Endothelial cell of umbilical vein (primary cell): Measurements from ENCODE around the gene ARGLU1. TPM values are rescaled to one million over a fixed set of nuclear protein-coding genes. Genes with fewer than 3 reads are reported as not detected.

Experiments used
- BruUV-seq: library from RNA; stranded (reverse); fragments of 400-500 nt; replicated peaks from 2 replicates; lab custom pipeline; 2021; lab: Mats Ljungman, UMichigan
- CTCF ChIA-PET: fragments of 300-600, 350-600 bp; sonication (Branson Sonifier 250); formaldehyde crosslinking; loops from one replicate; lab custom pipeline; 2021; ENCODE audit warnings: antibody characterized with exemption, inconsistent platforms; lab: Charles Lee
- POLR2A ChIA-PET: fragments of 300-600, 350-600 bp; sonication (Branson Sonifier 250); formaldehyde crosslinking; loops from one replicate; lab custom pipeline; 2021; ENCODE audit warnings: antibody characterized with exemption, inconsistent platforms; lab: Charles Lee
- DNase-seq: peaks from one replicate; pipeline ENCODE4 v3.0.0-alpha.2; 2011; ENCODE audit warnings: low read depth, low spot score
- FAIRE-seq: peaks from 2 replicates; lab custom pipeline; 2011; peaks lifted over from hg19 to GRCh38; lab: Jason Lieb, UNC
- H2AFZ ChIP-seq: 2 replicates; pipeline ENCODE4 v1.6.0; 2012; ENCODE audit warnings: low read depth, low read length, control low read depth, inconsistent platforms
- H3K27ac ChIP-seq: 2 replicates; pipeline ENCODE4 v1.5.1; 2011; ENCODE audit warnings: low read depth, mild to moderate bottlenecking, control low read depth, low read length, moderate library complexity; ENCODE audit not compliant: insufficient read depth
- H3K27me3 ChIP-seq, 2 experiments: 2 replicates each; pipeline versions ENCODE4 v1.6.0 to v1.6.1; 2011; ENCODE audit warnings: low read length in 2 of 2, mixed read lengths in 1 of 2; ENCODE audit not compliant: control insufficient read depth in 2 of 2, insufficient read depth in 2 of 2
- H3K36me3 ChIP-seq, 2 experiments: 2 replicates in 1 of 2; 3 replicates in 1 of 2; pipeline ENCODE4 v1.5.1; 2011; ENCODE audit warnings: low read length in 2 of 2, mild to moderate bottlenecking in 1 of 2, moderate library complexity in 1 of 2; ENCODE audit not compliant: control insufficient read depth in 2 of 2, insufficient read depth in 2 of 2; ENCODE audit errors: extremely low read depth in 1 of 2
- H3K4me1 ChIP-seq: 3 replicates; pipeline ENCODE4 v1.5.1; 2011; ENCODE audit warnings: mild to moderate bottlenecking, low read length; ENCODE audit not compliant: control insufficient read depth, insufficient read depth; ENCODE audit errors: extremely low read depth
- H3K4me2 ChIP-seq: 2 replicates; pipeline ENCODE4 v1.6.1; 2011; ENCODE audit warnings: low read length, control low read depth, mixed read lengths; ENCODE audit not compliant: insufficient read depth
- H3K4me3 ChIP-seq, 3 experiments: fragments of 200-600 bp in 1 of 3; sonication (generic), shearing (Covaris generic) in 1 of 3; replicated peaks in 1 of 3; 2 replicates each; pipeline ENCODE4 v1.5.1; 2011 to 2016; ENCODE audit warnings: control low read depth in 3 of 3, low read length in 3 of 3, mild to moderate bottlenecking in 2 of 3, inconsistent platforms in 1 of 3, low read depth in 1 of 3, moderate library complexity in 1 of 3; ENCODE audit not compliant: insufficient read depth in 1 of 3
- H3K79me2 ChIP-seq: 2 replicates; pipeline ENCODE4 v1.6.0; 2012; ENCODE audit warnings: low read length, inconsistent platforms; ENCODE audit not compliant: control insufficient read depth, insufficient read depth
- H3K9ac ChIP-seq: replicated peaks from 2 replicates; pipeline ENCODE3; 2011; ENCODE audit warnings: low read length, control low read depth; ENCODE audit not compliant: insufficient read depth; ENCODE audit errors: extremely low read depth
- H3K9me1 ChIP-seq: replicated peaks from 3 replicates; pipeline ENCODE4 v1.6.0; 2011; ENCODE audit warnings: mild to moderate bottlenecking, low read length; ENCODE audit not compliant: control insufficient read depth, insufficient read depth; ENCODE audit errors: extremely low read depth
- H3K9me3 ChIP-seq: replicated peaks from 2 replicates; pipeline ENCODE4 v1.5.1; 2012; ENCODE audit warnings: low read length, inconsistent platforms; ENCODE audit not compliant: control insufficient read depth, insufficient read depth
- H4K20me1 ChIP-seq: replicated peaks from 2 replicates; pipeline ENCODE3; 2011; ENCODE audit warnings: mild to moderate bottlenecking, low read length; ENCODE audit not compliant: control insufficient read depth, insufficient read depth; ENCODE audit errors: extremely low read depth
- EZH2 ChIP-seq: IDR thresholded peaks from 2 replicates; pipeline ENCODE4 v1.6.1; 2012; ENCODE audit warnings: borderline replicate concordance, low read depth, mild to moderate bottlenecking, moderate library complexity, low read length, inconsistent platforms; ENCODE audit not compliant: severe bottlenecking
- FOS ChIP-seq: IDR thresholded peaks from 2 replicates; pipeline ENCODE4 v1.6.1; 2011; ENCODE audit warnings: mild to moderate bottlenecking, low read length, moderate library complexity, borderline replicate concordance; ENCODE audit not compliant: insufficient read depth
- GATA2 ChIP-seq: IDR thresholded peaks from 2 replicates; pipeline ENCODE4 v1.7.0; 2011; ENCODE audit warnings: low read depth, mild to moderate bottlenecking, moderate library complexity, mixed read lengths, low read length; ENCODE audit not compliant: insufficient read length, insufficient read depth
- JUN ChIP-seq: IDR thresholded peaks from 2 replicates; pipeline ENCODE4 v1.6.1; 2011; ENCODE audit warnings: borderline replicate concordance, low read depth; ENCODE audit not compliant: insufficient read length, insufficient read depth
- MAX ChIP-seq: IDR thresholded peaks from 2 replicates; pipeline ENCODE4 v1.6.1; 2011; ENCODE audit not compliant: insufficient read depth, insufficient read length
- MYC ChIP-seq: IDR thresholded peaks from one replicate; pipeline ENCODE4 v1.6.1; 2011; ENCODE audit warnings: mild to moderate bottlenecking, low read depth, low read length
- POLR2A ChIP-seq: IDR thresholded peaks from 2 replicates; pipeline ENCODE4 v1.6.1; 2012; ENCODE audit warnings: low read depth, mild to moderate bottlenecking, control low read depth, low read length
- POLR2AphosphoS5 ChIP-seq: IDR thresholded peaks from 2 replicates; pipeline ENCODE4 v1.6.1; 2012; ENCODE audit warnings: low read depth, mild to moderate bottlenecking, control low read depth, low read length, moderate library complexity; ENCODE audit not compliant: insufficient read depth
- dilution Hi-C: fragments of 300-500 bp; cut with MboI; formaldehyde crosslinking; loops from one replicate; pipeline ENCODE4 v1.15.0; 2019; ENCODE audit warnings: low sequenced_read_pairs; ENCODE audit not compliant: extremely low pct_ligation_motif_present
- intact Hi-C: fragments of 100-400 bp; cut with micrococcal nuclease; formaldehyde crosslinking; loops from one replicate; pipeline ENCODE4 v1.10.0; 2022
- polyA plus RNA-seq, 4 experiments: library from polyadenylated mRNA; depleted of rRNA in 3 of 4; stranded (reverse) in 3 of 4; unstranded in 1 of 4; fragments of >200 nt; gene quantifications; 2 replicates each; pipeline versions ENCODE4 v1.2.1 to v1.2.3, GENCODE V29; 2011 to 2012; ENCODE audit warnings: missing spikeins in 1 of 4
- total RNA-seq: library from RNA; stranded (reverse); gene quantifications from 2 replicates; pipeline ENCODE4 v1.2.3, GENCODE V29; 2021
- TF ChIP-seq, protein P1 (sequence below), 2 donors: IDR thresholded peaks; 1 replicate in 1 of 2; 2 replicates in 1 of 2; pipeline ENCODE4 v1.5.1; 2011; ENCODE audit warnings: low read length in 2 of 2, mild to moderate bottlenecking in 2 of 2, moderate library complexity in 2 of 2, control low read depth in 1 of 2, inconsistent platforms in 1 of 2, low read depth in 1 of 2; ENCODE audit not compliant: insufficient read depth in 1 of 2; ENCODE audit errors: extremely low read depth in 1 of 2

Gene ARGLU1
- total and polyA plus RNA-seq, 2 donors (not counting 3 experiments of a cell fraction or from before 2014, with no cell fraction given): 44.4 to 111 TPM

DNA sequence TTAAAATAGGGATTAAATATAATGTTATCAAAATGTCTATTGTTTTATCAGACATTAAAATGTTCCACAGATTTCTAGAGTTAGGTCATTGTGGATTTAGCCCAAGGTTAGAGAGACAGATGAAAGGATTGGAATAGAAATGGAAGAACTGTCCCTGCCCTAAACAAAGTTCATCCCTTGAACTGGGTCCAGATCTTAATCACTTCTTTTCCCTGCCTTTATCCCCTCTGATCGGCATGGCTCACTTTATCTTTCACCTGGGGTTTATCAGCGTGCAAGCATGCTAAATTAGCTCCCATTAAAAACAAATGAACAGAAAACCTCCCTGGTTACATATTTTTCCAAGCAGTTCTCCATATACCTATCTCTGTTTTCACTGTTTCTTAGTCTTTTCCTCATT, 23.4 kb upstream of the ARGLU1 start:
- no peak overlapping the region for H3K4me3 ChIP-seq
- H4K20me1 ChIP-seq: no peaks in the 10 kb centered on the region
- no peak overlapping the region for H3K27ac ChIP-seq
- dilution Hi-C loops (no loop called here), intact Hi-C loops (no loop called here)
- DNase-seq (no peak), FAIRE-seq (no peak)
- no peaks in the 10 kb centered on the region for H3K79me2 ChIP-seq
- no peaks in the 10 kb centered on the region for H3K9me1 ChIP-seq
- H3K4me2 ChIP-seq: no peak overlapping the region
- no peaks in the 10 kb centered on the region for H3K4me1 ChIP-seq
- H2AFZ ChIP-seq: no peak overlapping the region
- BruUV-seq: no TSS peak
- TF ChIP-seq JUN (no peak), MYC (no peak), FOS (no peak), GATA2 (no peak), POLR2A (no peak), EZH2 (no peak), MAX (no peak), POLR2AphosphoS5 (no peak)
- TF ChIP-seq, protein P1, sequence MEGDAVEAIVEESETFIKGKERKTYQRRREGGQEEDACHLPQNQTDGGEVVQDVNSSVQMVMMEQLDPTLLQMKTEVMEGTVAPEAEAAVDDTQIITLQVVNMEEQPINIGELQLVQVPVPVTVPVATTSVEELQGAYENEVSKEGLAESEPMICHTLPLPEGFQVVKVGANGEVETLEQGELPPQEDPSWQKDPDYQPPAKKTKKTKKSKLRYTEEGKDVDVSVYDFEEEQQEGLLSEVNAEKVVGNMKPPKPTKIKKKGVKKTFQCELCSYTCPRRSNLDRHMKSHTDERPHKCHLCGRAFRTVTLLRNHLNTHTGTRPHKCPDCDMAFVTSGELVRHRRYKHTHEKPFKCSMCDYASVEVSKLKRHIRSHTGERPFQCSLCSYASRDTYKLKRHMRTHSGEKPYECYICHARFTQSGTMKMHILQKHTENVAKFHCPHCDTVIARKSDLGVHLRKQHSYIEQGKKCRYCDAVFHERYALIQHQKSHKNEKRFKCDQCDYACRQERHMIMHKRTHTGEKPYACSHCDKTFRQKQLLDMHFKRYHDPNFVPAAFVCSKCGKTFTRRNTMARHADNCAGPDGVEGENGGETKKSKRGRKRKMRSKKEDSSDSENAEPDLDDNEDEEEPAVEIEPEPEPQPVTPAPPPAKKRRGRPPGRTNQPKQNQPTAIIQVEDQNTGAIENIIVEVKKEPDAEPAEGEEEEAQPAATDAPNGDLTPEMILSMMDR (IDR thresholded peaks at IDR 0.05; ENCODE audit: extremely low read depth in 1 of 2, insufficient read depth in 1 of 2, low read depth in 1 of 2, low read length in 2 of 2): no peak
- no peak overlapping the region for H3K9ac ChIP-seq
- no peaks in the 10 kb centered on the region for H3K36me3 ChIP-seq
- H3K27me3 ChIP-seq: peaks cover 0 to 3% of the 10 kb centered on the region in 2 experiments
- POLR2A ChIA-PET: no interaction called here
- H3K9me3 ChIP-seq: no peaks in the 10 kb centered on the region
- CTCF ChIA-PET: interaction anchor here (0.9 kb wide), 1 partner anchor 9 kb away, joined by 3 read pairs; no protein-coding TSS in a partner anchor
